Endothelial cell of umbilical vein (primary cell): Measurements from ENCODE around the gene LNPEP. TPM values are rescaled to one million over a fixed set of nuclear protein-coding genes. Genes with fewer than 3 reads are reported as not detected.
A peak's percentile ranks its signal among the peaks of the same experiment; 100 is the strongest.

Experiments used
- BruUV-seq: library from RNA; stranded (reverse); fragments of 400-500 nt; replicated peaks from 2 replicates; lab custom pipeline; 2021; lab: Mats Ljungman, UMichigan
- CTCF ChIA-PET: fragments of 300-600, 350-600 bp; sonication (Branson Sonifier 250); formaldehyde crosslinking; loops from one replicate; lab custom pipeline; 2021; ENCODE audit warnings: antibody characterized with exemption, inconsistent platforms; lab: Charles Lee
- POLR2A ChIA-PET: fragments of 300-600, 350-600 bp; sonication (Branson Sonifier 250); formaldehyde crosslinking; loops from one replicate; lab custom pipeline; 2021; ENCODE audit warnings: antibody characterized with exemption, inconsistent platforms; lab: Charles Lee
- DNase-seq: peaks from one replicate; pipeline ENCODE4 v3.0.0-alpha.2; 2011; ENCODE audit warnings: low read depth, low spot score
- FAIRE-seq: peaks from 2 replicates; lab custom pipeline; 2011; peaks lifted over from hg19 to GRCh38; lab: Jason Lieb, UNC
- H2AFZ ChIP-seq: 2 replicates; pipeline ENCODE4 v1.6.0; 2012; ENCODE audit warnings: low read depth, low read length, control low read depth, inconsistent platforms
- H3K27ac ChIP-seq: 2 replicates; pipeline ENCODE4 v1.5.1; 2011; ENCODE audit warnings: low read depth, mild to moderate bottlenecking, control low read depth, low read length, moderate library complexity; ENCODE audit not compliant: insufficient read depth
- H3K27me3 ChIP-seq, 2 experiments: 2 replicates each; pipeline versions ENCODE4 v1.6.0 to v1.6.1; 2011; ENCODE audit warnings: low read length in 2 of 2, mixed read lengths in 1 of 2; ENCODE audit not compliant: control insufficient read depth in 2 of 2, insufficient read depth in 2 of 2
- H3K36me3 ChIP-seq, 2 experiments: 2 replicates in 1 of 2; 3 replicates in 1 of 2; pipeline ENCODE4 v1.5.1; 2011; ENCODE audit warnings: low read length in 2 of 2, mild to moderate bottlenecking in 1 of 2, moderate library complexity in 1 of 2; ENCODE audit not compliant: control insufficient read depth in 2 of 2, insufficient read depth in 2 of 2; ENCODE audit errors: extremely low read depth in 1 of 2
- H3K4me1 ChIP-seq: 3 replicates; pipeline ENCODE4 v1.5.1; 2011; ENCODE audit warnings: mild to moderate bottlenecking, low read length; ENCODE audit not compliant: control insufficient read depth, insufficient read depth; ENCODE audit errors: extremely low read depth
- H3K4me2 ChIP-seq: 2 replicates; pipeline ENCODE4 v1.6.1; 2011; ENCODE audit warnings: low read length, control low read depth, mixed read lengths; ENCODE audit not compliant: insufficient read depth
- H3K4me3 ChIP-seq, 3 experiments: fragments of 200-600 bp in 1 of 3; sonication (generic), shearing (Covaris generic) in 1 of 3; replicated peaks in 1 of 3; 2 replicates each; pipeline ENCODE4 v1.5.1; 2011 to 2016; ENCODE audit warnings: control low read depth in 3 of 3, low read length in 3 of 3, mild to moderate bottlenecking in 2 of 3, inconsistent platforms in 1 of 3, low read depth in 1 of 3, moderate library complexity in 1 of 3; ENCODE audit not compliant: insufficient read depth in 1 of 3
- H3K79me2 ChIP-seq: 2 replicates; pipeline ENCODE4 v1.6.0; 2012; ENCODE audit warnings: low read length, inconsistent platforms; ENCODE audit not compliant: control insufficient read depth, insufficient read depth
- H3K9ac ChIP-seq: replicated peaks from 2 replicates; pipeline ENCODE3; 2011; ENCODE audit warnings: low read length, control low read depth; ENCODE audit not compliant: insufficient read depth; ENCODE audit errors: extremely low read depth
- H3K9me1 ChIP-seq: replicated peaks from 3 replicates; pipeline ENCODE4 v1.6.0; 2011; ENCODE audit warnings: mild to moderate bottlenecking, low read length; ENCODE audit not compliant: control insufficient read depth, insufficient read depth; ENCODE audit errors: extremely low read depth
- H3K9me3 ChIP-seq: replicated peaks from 2 replicates; pipeline ENCODE4 v1.5.1; 2012; ENCODE audit warnings: low read length, inconsistent platforms; ENCODE audit not compliant: control insufficient read depth, insufficient read depth
- H4K20me1 ChIP-seq: replicated peaks from 2 replicates; pipeline ENCODE3; 2011; ENCODE audit warnings: mild to moderate bottlenecking, low read length; ENCODE audit not compliant: control insufficient read depth, insufficient read depth; ENCODE audit errors: extremely low read depth
- EZH2 ChIP-seq: IDR thresholded peaks from 2 replicates; pipeline ENCODE4 v1.6.1; 2012; ENCODE audit warnings: borderline replicate concordance, low read depth, mild to moderate bottlenecking, moderate library complexity, low read length, inconsistent platforms; ENCODE audit not compliant: severe bottlenecking
- FOS ChIP-seq: IDR thresholded peaks from 2 replicates; pipeline ENCODE4 v1.6.1; 2011; ENCODE audit warnings: mild to moderate bottlenecking, low read length, moderate library complexity, borderline replicate concordance; ENCODE audit not compliant: insufficient read depth
- GATA2 ChIP-seq: IDR thresholded peaks from 2 replicates; pipeline ENCODE4 v1.7.0; 2011; ENCODE audit warnings: low read depth, mild to moderate bottlenecking, moderate library complexity, mixed read lengths, low read length; ENCODE audit not compliant: insufficient read length, insufficient read depth
- JUN ChIP-seq: IDR thresholded peaks from 2 replicates; pipeline ENCODE4 v1.6.1; 2011; ENCODE audit warnings: borderline replicate concordance, low read depth; ENCODE audit not compliant: insufficient read length, insufficient read depth
- MYC ChIP-seq: IDR thresholded peaks from one replicate; pipeline ENCODE4 v1.6.1; 2011; ENCODE audit warnings: mild to moderate bottlenecking, low read depth, low read length
- POLR2A ChIP-seq: IDR thresholded peaks from 2 replicates; pipeline ENCODE4 v1.6.1; 2012; ENCODE audit warnings: low read depth, mild to moderate bottlenecking, control low read depth, low read length
- POLR2AphosphoS5 ChIP-seq: IDR thresholded peaks from 2 replicates; pipeline ENCODE4 v1.6.1; 2012; ENCODE audit warnings: low read depth, mild to moderate bottlenecking, control low read depth, low read length, moderate library complexity; ENCODE audit not compliant: insufficient read depth
- dilution Hi-C: fragments of 300-500 bp; cut with MboI; formaldehyde crosslinking; loops from one replicate; pipeline ENCODE4 v1.15.0; 2019; ENCODE audit warnings: low sequenced_read_pairs; ENCODE audit not compliant: extremely low pct_ligation_motif_present
- intact Hi-C: fragments of 100-400 bp; cut with micrococcal nuclease; formaldehyde crosslinking; loops from one replicate; pipeline ENCODE4 v1.10.0; 2022
- polyA plus RNA-seq, 4 experiments: library from polyadenylated mRNA; depleted of rRNA in 3 of 4; stranded (reverse) in 3 of 4; unstranded in 1 of 4; fragments of >200 nt; gene quantifications; 2 replicates each; pipeline versions ENCODE4 v1.2.1 to v1.2.3, GENCODE V29; 2011 to 2012; ENCODE audit warnings: missing spikeins in 1 of 4
- total RNA-seq: library from RNA; stranded (reverse); gene quantifications from 2 replicates; pipeline ENCODE4 v1.2.3, GENCODE V29; 2021
- TF ChIP-seq, protein P1 (sequence below), 2 donors: IDR thresholded peaks; 1 replicate in 1 of 2; 2 replicates in 1 of 2; pipeline ENCODE4 v1.5.1; 2011; ENCODE audit warnings: low read length in 2 of 2, mild to moderate bottlenecking in 2 of 2, moderate library complexity in 2 of 2, control low read depth in 1 of 2, inconsistent platforms in 1 of 2, low read depth in 1 of 2; ENCODE audit not compliant: insufficient read depth in 1 of 2; ENCODE audit errors: extremely low read depth in 1 of 2
- TF ChIP-seq, protein P2 (sequence below): IDR thresholded peaks from 2 replicates; pipeline ENCODE4 v1.6.1; 2011; ENCODE audit not compliant: insufficient read depth, insufficient read length

LNPEP gene
- total and polyA plus RNA-seq, 2 donors (not counting 3 experiments of a cell fraction or from before 2014, with no cell fraction given), result 7.0 to 23.5 TPM

DNA sequence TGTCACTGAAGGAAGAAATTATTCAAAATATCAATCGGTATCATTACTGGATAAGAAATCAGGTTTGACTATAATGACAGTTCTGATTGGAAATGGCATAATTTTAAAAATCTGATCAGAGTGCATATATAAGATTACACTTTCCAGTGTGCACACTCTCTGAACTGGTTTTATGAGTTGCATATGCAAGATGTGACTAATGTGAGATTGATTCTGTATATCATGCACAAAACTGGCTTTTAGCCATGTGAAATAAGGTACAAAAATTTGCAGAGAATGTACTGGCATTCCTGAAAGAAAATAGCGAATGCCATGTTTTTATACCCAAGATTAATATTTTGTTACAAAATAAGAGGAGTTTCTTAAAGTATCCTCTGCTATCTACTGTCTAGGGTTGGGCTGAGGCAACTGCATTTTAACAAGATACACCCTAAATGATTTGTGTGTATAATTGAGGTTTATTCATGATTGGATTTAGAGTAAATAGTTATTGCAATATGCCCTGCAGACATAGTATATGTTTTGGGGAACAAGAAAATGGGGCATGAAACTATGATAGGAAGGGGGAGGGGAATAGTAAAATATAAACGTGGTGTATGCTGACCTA, 70.7 kb downstream of the LNPEP start:
- TF ChIP-seq POLR2AphosphoS5 (no peak), EZH2 (no peak)
- H3K79me2 ChIP-seq, result no peaks in the 10 kb centered on the region
- no peak overlapping the region for H2AFZ ChIP-seq
- no peaks in the 10 kb centered on the region for H3K36me3 ChIP-seq
- DNase-seq (no peak), FAIRE-seq (no peak)
- intact Hi-C loops, result no loop called here
- H3K9me1 ChIP-seq, result no peaks in the 10 kb centered on the region
- H3K27me3 ChIP-seq, result no peaks in the 10 kb centered on the region
- no TSS peak for BruUV-seq
- no peak overlapping the region for H3K4me3 ChIP-seq
- ChIA-PET POLR2A (no interaction called here), CTCF (interaction anchor here (2.4 kb wide), 1 partner anchor 9 kb away, joined by 11 read pairs; no protein-coding TSS in a partner anchor)
- no peak overlapping the region for H3K4me2 ChIP-seq
- H3K4me1 ChIP-seq, result peaks cover 6% of the 10 kb centered on the region
- no peaks in the 10 kb centered on the region for H4K20me1 ChIP-seq
- dilution Hi-C loops, result no loop called here
- H3K9me3 ChIP-seq, result no peaks in the 10 kb centered on the region
- no peak overlapping the region for H3K9ac ChIP-seq
- no peak overlapping the region for H3K27ac ChIP-seq

DNA sequence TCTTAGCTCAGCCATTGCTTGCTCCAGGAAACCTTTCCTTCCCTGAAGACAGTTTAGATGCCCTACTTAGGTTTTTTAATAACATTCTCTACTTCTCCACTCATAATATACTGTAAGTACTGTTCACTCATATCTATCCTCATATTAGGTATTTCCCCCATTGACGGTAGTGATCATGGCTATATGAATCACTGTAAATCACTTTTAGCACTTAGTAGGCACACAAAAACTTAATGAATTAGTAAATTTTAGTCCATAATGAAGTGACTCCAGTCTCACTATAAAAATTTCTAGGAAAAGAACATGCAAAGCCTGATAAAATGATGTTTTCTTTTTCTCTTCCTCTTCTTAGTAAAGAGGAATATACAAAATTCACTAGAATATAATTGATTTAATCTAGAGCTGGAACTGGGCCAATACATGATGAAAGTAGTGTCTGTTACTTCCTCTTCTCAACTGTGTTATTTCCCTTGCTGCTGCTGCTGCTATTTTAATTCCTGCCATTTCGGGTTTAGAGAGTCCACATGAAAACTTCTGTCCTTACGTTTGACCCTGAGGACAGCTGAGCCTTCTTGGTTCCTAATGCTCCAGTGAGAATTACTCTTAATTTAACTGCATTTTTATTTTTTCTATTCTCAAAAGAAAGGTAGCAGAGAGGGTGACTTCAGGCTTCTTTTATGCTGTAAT, 73.5 kb downstream of the LNPEP start:
- H3K79me2 ChIP-seq, result no peaks in the 10 kb centered on the region
- CTCF ChIA-PET, result interaction anchor here (1.3 to 2.6 kb wide), 4 partner anchors 12 to 152 kb away, joined by 3 to 19 read pairs (median 6); partner anchors contain the start of gene LIX1
- DNase-seq, result peak; percentile 43
- POLR2A ChIA-PET, result no interaction called here
- H3K27me3 ChIP-seq, result no peaks in the 10 kb centered on the region
- no peaks in the 10 kb centered on the region for H4K20me1 ChIP-seq
- BruUV-seq, result no TSS peak
- dilution Hi-C loops, result no loop called here
- TF ChIP-seq EZH2 (no peak), POLR2A (no peak), JUN (no peak), POLR2AphosphoS5 (no peak), MYC (no peak), GATA2 (no peak), FOS (no peak)
- TF ChIP-seq, protein P1, sequence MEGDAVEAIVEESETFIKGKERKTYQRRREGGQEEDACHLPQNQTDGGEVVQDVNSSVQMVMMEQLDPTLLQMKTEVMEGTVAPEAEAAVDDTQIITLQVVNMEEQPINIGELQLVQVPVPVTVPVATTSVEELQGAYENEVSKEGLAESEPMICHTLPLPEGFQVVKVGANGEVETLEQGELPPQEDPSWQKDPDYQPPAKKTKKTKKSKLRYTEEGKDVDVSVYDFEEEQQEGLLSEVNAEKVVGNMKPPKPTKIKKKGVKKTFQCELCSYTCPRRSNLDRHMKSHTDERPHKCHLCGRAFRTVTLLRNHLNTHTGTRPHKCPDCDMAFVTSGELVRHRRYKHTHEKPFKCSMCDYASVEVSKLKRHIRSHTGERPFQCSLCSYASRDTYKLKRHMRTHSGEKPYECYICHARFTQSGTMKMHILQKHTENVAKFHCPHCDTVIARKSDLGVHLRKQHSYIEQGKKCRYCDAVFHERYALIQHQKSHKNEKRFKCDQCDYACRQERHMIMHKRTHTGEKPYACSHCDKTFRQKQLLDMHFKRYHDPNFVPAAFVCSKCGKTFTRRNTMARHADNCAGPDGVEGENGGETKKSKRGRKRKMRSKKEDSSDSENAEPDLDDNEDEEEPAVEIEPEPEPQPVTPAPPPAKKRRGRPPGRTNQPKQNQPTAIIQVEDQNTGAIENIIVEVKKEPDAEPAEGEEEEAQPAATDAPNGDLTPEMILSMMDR (IDR thresholded peaks at IDR 0.05; ENCODE audit: extremely low read depth in 1 of 2, insufficient read depth in 1 of 2, low read depth in 1 of 2, low read length in 2 of 2), result no peak
- TF ChIP-seq, protein P2, sequence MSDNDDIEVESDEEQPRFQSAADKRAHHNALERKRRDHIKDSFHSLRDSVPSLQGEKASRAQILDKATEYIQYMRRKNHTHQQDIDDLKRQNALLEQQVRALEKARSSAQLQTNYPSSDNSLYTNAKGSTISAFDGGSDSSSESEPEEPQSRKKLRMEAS, result no peak
- no peak overlapping the region for H3K4me3 ChIP-seq
- no peak overlapping the region for H3K27ac ChIP-seq
- H3K4me2 ChIP-seq, result no peak overlapping the region
- H2AFZ ChIP-seq, result no peak overlapping the region
- no peaks in the 10 kb centered on the region for H3K9me1 ChIP-seq
- peaks cover 6% of the 10 kb centered on the region for H3K4me1 ChIP-seq
- H3K9ac ChIP-seq, result no peak overlapping the region
- no peaks in the 10 kb centered on the region for H3K36me3 ChIP-seq
- intact Hi-C loops, result no loop called here
- no peak for FAIRE-seq
- no peaks in the 10 kb centered on the region for H3K9me3 ChIP-seq
